B cell (primary cell): ENCODE measurements around the gene CAMKK2. TPM values are rescaled to one million over a fixed set of nuclear protein-coding genes. Genes with fewer than 3 reads are reported as not detected.

Experiments
- ATAC-seq: fragments of 200-7000 bp; cut with Tn5 transposase; one replicate; pipeline ENCODE4 v1.10.0; 2021; ENCODE audit warnings: low read depth, mild to moderate bottlenecking, moderate number of reproducible peaks, moderate library complexity
- CTCF ChIA-PET: fragments of 350-600 bp; sonication (Branson Sonifier 250); formaldehyde crosslinking; loops from one replicate; lab custom pipeline; 2021; ENCODE audit warnings: antibody characterized with exemption, inconsistent platforms; lab: Charles Lee
- POLR2A ChIA-PET: fragments of 350-600 bp; sonication (Branson Sonifier 250); formaldehyde crosslinking; loops from one replicate; lab custom pipeline; 2021; ENCODE audit warnings: antibody characterized with exemption; lab: Charles Lee
- DNase-seq: peaks from one replicate; pipeline ENCODE4 v3.0.0; 2013
- H2AFZ ChIP-seq: 2 replicates; pipeline ENCODE4 v1.6.1; 2012; ENCODE audit warnings: mild to moderate bottlenecking, low read depth, low read length; ENCODE audit not compliant: insufficient read depth, poor library complexity, severe bottlenecking
- H3K27ac ChIP-seq, 2 donors: 1 replicate in 1 of 2; 2 replicates in 1 of 2; pipeline ENCODE4 v1.5.1; 2012 to 2013; ENCODE audit warnings: low read length in 2 of 2, mild to moderate bottlenecking in 2 of 2, moderate library complexity in 1 of 2
- H3K27me3 ChIP-seq, 4 experiments: fragments of 200-600 bp in 1 of 4; sonication (generic) in 1 of 4; replicated peaks in 1 of 4; 1 replicate in 2 of 4; 2 replicates in 2 of 4; pipeline versions ENCODE4 v1.6.1 to v1.7.0; 2013 to 2016; ENCODE audit warnings: low read length in 3 of 4, mild to moderate bottlenecking in 2 of 4, mixed read lengths in 1 of 4, moderate library complexity in 1 of 4; ENCODE audit not compliant: insufficient read depth in 4 of 4, control insufficient read depth in 3 of 4; ENCODE audit errors: control extremely low read depth in 1 of 4
- H3K36me3 ChIP-seq, 2 experiments: replicated peaks in 1 of 2; 1 replicate in 1 of 2; 2 replicates in 1 of 2; pipeline versions ENCODE4 v1.6.1 to v1.7.1; 2013; ENCODE audit warnings: low read length in 1 of 2; ENCODE audit not compliant: insufficient read depth in 2 of 2, control insufficient read depth in 1 of 2; ENCODE audit errors: control extremely low read depth in 1 of 2, extremely low read depth in 1 of 2
- H3K4me1 ChIP-seq, 2 donors: fragments of 200-600 bp in 1 of 2; sonication (generic) in 1 of 2; 1 replicate in 1 of 2; 2 replicates in 1 of 2; pipeline versions ENCODE4 v1.5.1 to v1.6.1; 2013 to 2017; ENCODE audit warnings: low read length in 2 of 2; ENCODE audit not compliant: control insufficient read depth in 2 of 2, insufficient read depth in 2 of 2
- H3K4me2 ChIP-seq: replicated peaks from 2 replicates; pipeline ENCODE3; 2012; ENCODE audit warnings: mild to moderate bottlenecking, low read depth, low read length; ENCODE audit not compliant: poor library complexity, severe bottlenecking
- H3K4me3 ChIP-seq, 5 experiments: fragments of 200-600 bp in 1 of 5; sonication (generic) in 1 of 5; 1 replicate in 3 of 5; 2 replicates in 2 of 5; pipeline versions ENCODE4 v1.5.1 to v1.7.0; 2011 to 2016; ENCODE audit warnings: low read length in 4 of 5, mild to moderate bottlenecking in 4 of 5, low read depth in 2 of 5, control low read depth in 1 of 5, moderate library complexity in 1 of 5; ENCODE audit not compliant: insufficient read depth in 1 of 5; ENCODE audit errors: control extremely low read depth in 1 of 5, extremely low read depth in 1 of 5
- H3K79me2 ChIP-seq: fragments of 200-600 bp; sonication (generic); one replicate; pipeline ENCODE4 v1.6.0; 2016; ENCODE audit warnings: low read length; ENCODE audit not compliant: control insufficient read depth, insufficient read depth
- H3K9ac ChIP-seq: fragments of 200-600 bp; sonication (generic); 2 replicates; pipeline ENCODE4 v1.6.1; 2017; ENCODE audit warnings: mild to moderate bottlenecking, low read length, moderate library complexity
- H3K9me3 ChIP-seq, 3 donors: one replicate each; pipeline versions ENCODE4 v1.6.1 to v1.7.1; 2013; ENCODE audit warnings: low read length in 2 of 3; ENCODE audit not compliant: control insufficient read depth in 2 of 3, insufficient read depth in 1 of 3; ENCODE audit errors: control extremely low read depth in 1 of 3
- H4K20me1 ChIP-seq: 2 replicates; pipeline ENCODE4 v1.6.0; 2012; ENCODE audit warnings: mild to moderate bottlenecking, low read length; ENCODE audit not compliant: insufficient read depth, control insufficient read depth, poor library complexity, severe bottlenecking
- H3K27ac Mint-ChIP-seq: one replicate; pipeline ENCODE4 v1.8.0; 2021; ENCODE audit warnings: mixed read lengths
- H3K27me3 Mint-ChIP-seq: one replicate; pipeline ENCODE4 v1.8.0; 2021; ENCODE audit warnings: mixed read lengths
- H3K4me1 Mint-ChIP-seq: one replicate; pipeline ENCODE4 v1.8.0; 2021; ENCODE audit warnings: mixed read lengths
- H3K4me3 Mint-ChIP-seq: one replicate; pipeline ENCODE4 v1.8.0; 2021; ENCODE audit warnings: mixed read lengths
- H3K9me3 Mint-ChIP-seq: one replicate; pipeline ENCODE4 v1.8.0; 2022; ENCODE audit warnings: mixed read lengths; ENCODE audit not compliant: insufficient read depth
- CTCF ChIP-seq: fragments of 200-600 bp; IDR thresholded peaks from one replicate; pipeline ENCODE4 v1.8.0; 2022; ENCODE audit warnings: antibody characterized with exemption, mild to moderate bottlenecking
- EZH2 ChIP-seq: IDR thresholded peaks from 2 replicates; pipeline ENCODE4 v1.6.1; 2012; ENCODE audit warnings: borderline replicate concordance, low read depth, mild to moderate bottlenecking, moderate library complexity, low read length; ENCODE audit not compliant: insufficient read depth, poor library complexity, severe bottlenecking
- WGBS: methylation state at CpG from one replicate; pipeline ENCODE4 v1.1.5; 2013; ENCODE audit warnings: missing lambda C conversion rate; ENCODE audit not compliant: insufficient coverage; 5-methylcytosine and 5-hydroxymethylcytosine counted together
- intact Hi-C: fragments of 100-400 bp; cut with micrococcal nuclease; formaldehyde crosslinking; loops from one replicate; pipeline ENCODE4 v1.10.0; 2022
- polyA plus RNA-seq: library from polyadenylated mRNA; depleted of rRNA; stranded (reverse); fragments of >200 nt; gene quantifications from 2 replicates; pipeline ENCODE4 v1.2.3, GENCODE V29; 2012
- total RNA-seq, 2 donors: library from RNA; stranded (reverse); fragments of 120-200 nt in 1 of 2; gene quantifications; 1 replicate in 1 of 2; 2 replicates in 1 of 2; pipeline versions ENCODE4 v1.2.3 to v1.2.4, GENCODE V29; 2013 to 2022

Gene CAMKK2
- total and polyA plus RNA-seq, 2 donors (not counting 1 experiment from before 2014, with no cell fraction given), result 9.7 to 17.1 TPM

- TF ChIP-seq EZH2 (no peak), CTCF (no peak)
- no peaks in the 10 kb centered on the region for H4K20me1 ChIP-seq
- Mint-ChIP-seq H3K27ac (no peak overlapping the region), H3K9me3 (no peaks in the 10 kb centered on the region), H3K4me3 (no peak overlapping the region), H3K4me1 (peaks cover 30% of the 10 kb centered on the region), H3K27me3 (no peaks in the 10 kb centered on the region)
- peaks cover 27 to 41% of the 10 kb centered on the region in 2 donors for H3K4me1 ChIP-seq
- no peak overlapping the region for H3K9ac ChIP-seq
- no peaks in the 10 kb centered on the region for H3K79me2 ChIP-seq
- ChIA-PET POLR2A (no interaction called here), CTCF (no interaction called here)
- 100% methylated on average over 4 of the region's 14 CpGs for WGBS
- H3K4me3 ChIP-seq, result no peak overlapping the region
- no peak overlapping the region for H3K4me2 ChIP-seq
- no peak overlapping the region for H3K27ac ChIP-seq
- H3K36me3 ChIP-seq, result peaks cover 0 to 6% of the 10 kb centered on the region in 2 experiments
- no peak overlapping the region for H2AFZ ChIP-seq
- DNase-seq (no peak), ATAC-seq (no peak)
- H3K27me3 ChIP-seq, result no peaks in the 10 kb centered on the region
- intact Hi-C loops, result no loop called here
- H3K9me3 ChIP-seq, result no peaks in the 10 kb centered on the region
Measured at GRCh38 chr12:121245031-121245430, 51.5 kb downstream of the CAMKK2 start.

- Histone ChIP-seq H3K9ac (peak overlapping the region; percentile 56), H3K4me3 (peak overlapping the region in 4 of 5 experiments; percentile 19 to 52 (median 33)), H3K4me1 (peaks cover 26 to 31% of the 10 kb centered on the region in 2 donors), H3K4me2 (peak overlapping the region; percentile 70), H4K20me1 (no peaks in the 10 kb centered on the region), H2AFZ (peak overlapping the region; percentile 80), H3K36me3 (peaks cover 0 to 2% of the 10 kb centered on the region in 2 experiments), H3K79me2 (no peaks in the 10 kb centered on the region), H3K27ac (peak overlapping the region; percentile 62 to 66), H3K27me3 (no peaks in the 10 kb centered on the region), H3K9me3 (no peaks in the 10 kb centered on the region)
- 81% methylated on average over 11 of the region's 17 CpGs for WGBS
- intact Hi-C loops, result loop anchor here (2.0 kb wide), 1 partner anchor 55 kb away; the partner anchor contains the start of gene CAMKK2
- Mint-ChIP-seq H3K27me3 (no peaks in the 10 kb centered on the region), H3K4me3 (peak overlapping the region; percentile 83), H3K4me1 (peaks cover 32% of the 10 kb centered on the region), H3K27ac (peak overlapping the region; percentile 92), H3K9me3 (no peaks in the 10 kb centered on the region)
- no peak for TF ChIP-seq CTCF
- TF ChIP-seq EZH2, result no peak
- ATAC-seq (no peak), DNase-seq (no peak)
- CTCF ChIA-PET, result interaction anchor here (1.4 to 3.9 kb wide), 2 partner anchors 11 to 58 kb away, joined by 3 to 22 read pairs; no protein-coding TSS in a partner anchor
- POLR2A ChIA-PET, result no interaction called here
Measured at GRCh38 chr12:121241156-121241970, 55.1 kb downstream of the CAMKK2 start.
